GM03348 (cell line): Measurements from ENCODE around the gene FIP1L1.
"Not testable (repeated sequence)": the region's sequence is repeated elsewhere in the genome, so short reads cannot be mapped to it uniquely, and the experiment has no call there.

Experiments
- DNase-seq: peaks from one replicate; pipeline ENCODE4 v3.0.0; 2012; ENCODE audit warnings: low spot score

Gene FIP1L1, protein sequence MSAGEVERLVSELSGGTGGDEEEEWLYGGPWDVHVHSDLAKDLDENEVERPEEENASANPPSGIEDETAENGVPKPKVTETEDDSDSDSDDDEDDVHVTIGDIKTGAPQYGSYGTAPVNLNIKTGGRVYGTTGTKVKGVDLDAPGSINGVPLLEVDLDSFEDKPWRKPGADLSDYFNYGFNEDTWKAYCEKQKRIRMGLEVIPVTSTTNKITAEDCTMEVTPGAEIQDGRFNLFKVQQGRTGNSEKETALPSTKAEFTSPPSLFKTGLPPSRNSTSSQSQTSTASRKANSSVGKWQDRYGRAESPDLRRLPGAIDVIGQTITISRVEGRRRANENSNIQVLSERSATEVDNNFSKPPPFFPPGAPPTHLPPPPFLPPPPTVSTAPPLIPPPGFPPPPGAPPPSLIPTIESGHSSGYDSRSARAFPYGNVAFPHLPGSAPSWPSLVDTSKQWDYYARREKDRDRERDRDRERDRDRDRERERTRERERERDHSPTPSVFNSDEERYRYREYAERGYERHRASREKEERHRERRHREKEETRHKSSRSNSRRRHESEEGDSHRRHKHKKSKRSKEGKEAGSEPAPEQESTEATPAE

GRCh38 chr4:53377319-53378170 lies at the start of gene FIP1L1:
TSS of gene FIP1L1 (plus strand) at chr4:53377641. CDS start at chr4:53377839, 198 bp downstream.
- DNase-seq = peak; percentile 98

GRCh38 chr4:53334916-53335315 lies 42.5 kb upstream of the FIP1L1 start:
- not testable (repeated sequence) for DNase-seq

DNA sequence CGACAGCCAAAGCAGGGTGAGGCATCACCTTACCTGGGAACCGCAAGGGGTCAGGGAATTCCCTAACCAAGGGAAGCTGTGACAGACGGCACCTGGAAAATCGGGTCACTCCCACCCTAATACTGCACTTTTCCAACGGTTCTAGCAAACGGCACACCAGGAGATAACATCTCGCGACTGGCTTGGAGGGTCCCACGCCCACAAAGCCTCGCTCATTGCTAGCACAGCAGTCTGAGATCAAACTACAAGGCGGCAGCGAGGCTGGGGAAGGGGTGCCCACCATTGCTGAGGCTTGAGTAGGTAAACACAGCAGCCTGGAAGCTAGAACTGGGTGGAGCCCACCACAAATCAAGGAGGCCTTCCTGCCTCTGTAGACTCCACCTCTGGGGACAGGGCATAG lies 37.3 kb upstream of the FIP1L1 start:
- DNase-seq = not testable (repeated sequence)

DNA sequence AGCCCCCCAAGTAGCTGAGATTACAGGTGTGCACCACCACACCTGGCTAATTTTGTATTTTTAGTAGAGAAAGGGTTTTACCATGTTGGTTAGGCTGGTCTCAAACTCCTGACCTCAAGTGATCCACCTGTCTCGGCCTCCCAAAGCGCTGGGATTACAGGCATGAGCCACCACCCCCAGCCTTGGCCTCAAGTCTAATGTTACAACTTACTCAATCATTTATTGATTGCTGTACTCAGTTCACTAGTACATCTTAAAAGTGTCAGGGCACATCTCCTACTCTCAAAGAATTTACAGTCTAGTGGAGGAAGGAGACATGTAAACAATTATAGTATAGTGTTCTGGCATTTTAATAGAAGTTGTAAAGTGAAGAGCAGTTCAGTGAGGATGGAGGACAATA lies 31.0 kb upstream of the FIP1L1 start:
- DNase-seq = not testable (repeated sequence)

GRCh38 chr4:53346920-53347852 lies 30.3 kb upstream of the FIP1L1 start:
- DNase-seq = peak; percentile 67

GRCh38 chr4:53348046-53348445 lies 29.4 kb upstream of the FIP1L1 start:
- no peak for DNase-seq

GRCh38 chr4:53349091-53349491 lies 28.4 kb upstream of the FIP1L1 start:
- DNase-seq = no peak

DNA sequence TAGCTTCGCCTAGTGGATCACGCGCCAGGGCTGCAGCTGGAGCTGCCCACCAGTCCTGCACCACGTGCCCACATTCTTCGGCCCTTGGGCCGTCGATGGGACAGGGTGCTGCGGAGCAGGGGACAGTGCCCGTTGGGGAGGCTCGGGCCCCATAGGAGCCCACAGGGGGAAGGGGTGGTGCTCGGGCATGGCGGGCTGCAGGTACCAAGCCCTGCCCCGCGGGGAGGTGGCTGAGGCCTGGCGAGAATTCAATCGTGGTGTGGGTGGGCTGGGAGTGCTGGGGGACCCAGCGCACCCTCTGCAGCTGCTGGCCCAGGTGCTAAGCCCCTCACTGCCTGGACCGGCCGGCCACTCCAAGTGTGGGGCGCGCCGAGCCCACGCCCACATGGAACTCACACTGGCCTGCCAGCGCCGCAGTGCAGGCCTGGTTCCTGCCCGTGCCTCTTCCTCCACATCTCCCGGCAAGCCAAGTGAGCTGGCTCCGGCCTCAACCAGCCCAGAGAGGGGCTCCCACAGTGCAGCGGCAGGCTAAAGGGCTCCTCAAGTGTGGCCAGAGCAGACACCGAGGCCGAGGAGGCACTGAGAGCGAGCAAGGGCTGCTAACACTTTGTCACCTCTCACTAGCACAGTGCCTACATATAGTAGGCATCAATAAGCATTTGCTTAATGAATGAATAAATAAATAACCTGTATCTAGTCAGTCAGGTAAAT lies 23.3 kb upstream of the FIP1L1 start:
- no peak for DNase-seq

- no peak for DNase-seq
Measured at GRCh38 chr4:53355930-53356521, 21.4 kb upstream of the FIP1L1 start.

DNA sequence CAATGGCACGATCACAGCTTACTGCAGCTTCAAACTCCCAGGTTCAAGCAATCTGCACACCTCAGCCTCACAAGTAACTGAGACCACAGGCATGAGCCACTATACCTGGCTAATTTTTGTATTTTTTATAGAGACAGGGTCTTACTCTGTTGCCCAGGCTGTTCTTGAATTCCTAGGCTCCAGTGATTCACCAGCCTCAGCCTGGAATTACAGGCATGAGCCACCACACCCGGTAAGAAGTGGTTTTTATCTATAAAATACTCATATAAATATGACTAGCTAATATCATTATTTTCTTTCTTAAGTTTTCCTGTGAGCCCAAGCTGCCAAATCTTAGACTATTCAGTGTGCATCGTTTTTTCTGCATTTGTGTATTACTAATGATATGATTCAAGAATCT lies 16.0 kb upstream of the FIP1L1 start:
- no peak for DNase-seq

GRCh38 chr4:53362093-53362492 lies 15.3 kb upstream of the FIP1L1 start:
- DNase-seq = no peak

DNA sequence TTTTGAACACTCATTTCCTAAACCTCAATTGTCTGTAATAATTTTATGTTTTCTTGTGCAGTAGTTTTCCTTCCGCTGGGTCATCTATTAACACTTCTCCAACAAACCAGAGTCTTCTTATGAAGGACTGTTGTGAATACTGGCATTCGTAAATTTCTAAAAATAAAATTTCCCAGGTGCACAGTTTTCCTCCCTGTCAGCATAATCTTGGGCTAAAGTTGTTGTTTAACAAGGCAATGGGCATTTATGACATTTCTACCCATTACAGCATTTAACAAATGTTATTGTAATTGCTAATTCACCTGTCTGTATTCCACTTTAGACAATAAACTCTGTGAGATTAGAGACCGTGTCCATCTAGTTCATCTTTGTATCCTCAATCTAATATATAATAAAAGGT lies 12.8 kb upstream of the FIP1L1 start:
- no peak for DNase-seq

DNA sequence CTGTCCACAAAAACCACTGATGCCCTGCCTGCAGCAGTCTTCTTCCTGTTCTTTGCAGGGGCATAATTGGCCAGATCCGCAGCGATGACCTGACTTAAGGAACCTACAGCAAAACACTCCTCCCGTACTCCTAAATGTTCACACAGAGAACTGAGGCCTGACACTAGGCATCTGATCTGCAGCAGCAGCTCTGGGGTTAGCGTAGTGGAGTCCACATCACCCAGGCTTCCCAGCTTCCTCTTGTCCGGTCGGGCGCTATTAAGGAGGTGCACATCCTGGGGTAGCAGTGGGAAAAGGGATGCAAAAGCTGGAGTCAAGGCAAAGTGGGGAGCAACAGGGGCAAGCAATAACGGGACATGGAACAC lies 12.3 kb upstream of the FIP1L1 start:
- DNase-seq = peak; percentile 31

GRCh38 chr4:53365486-53366300 lies 11.7 kb upstream of the FIP1L1 start, which contains the start of gene SCFD2:
TSS of gene SCFD2 (minus strand) at chr4:53366061.
- peak; percentile 98 for DNase-seq

- no peak for DNase-seq
Measured at GRCh38 chr4:53366301-53366716, 11.1 kb upstream of the FIP1L1 start.

DNA sequence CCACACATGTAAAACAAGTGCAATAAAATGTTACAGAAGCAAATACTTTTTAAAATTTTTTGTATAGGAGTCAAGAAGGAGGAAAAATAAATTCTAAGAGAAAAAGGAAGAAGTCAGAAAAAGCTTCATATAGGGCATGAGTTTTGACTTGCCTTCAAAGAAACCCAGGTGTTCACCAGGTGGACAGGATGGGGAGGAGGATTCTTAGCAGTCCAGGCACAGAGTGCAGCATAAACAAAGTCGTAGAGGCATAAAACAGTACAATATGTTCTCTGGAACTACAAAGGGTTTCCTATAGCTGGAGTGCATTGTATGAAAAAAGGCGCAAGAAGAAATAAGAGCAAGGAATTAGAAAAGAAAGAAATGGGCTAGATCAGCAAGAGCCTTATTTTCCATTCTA lies 9.7 kb upstream of the FIP1L1 start:
- no peak for DNase-seq

- DNase-seq = no peak
Measured at GRCh38 chr4:53371049-53371448, 6.4 kb upstream of the FIP1L1 start.

GRCh38 chr4:53371843-53372521 lies 5.5 kb upstream of the FIP1L1 start:
- DNase-seq = no peak

DNA sequence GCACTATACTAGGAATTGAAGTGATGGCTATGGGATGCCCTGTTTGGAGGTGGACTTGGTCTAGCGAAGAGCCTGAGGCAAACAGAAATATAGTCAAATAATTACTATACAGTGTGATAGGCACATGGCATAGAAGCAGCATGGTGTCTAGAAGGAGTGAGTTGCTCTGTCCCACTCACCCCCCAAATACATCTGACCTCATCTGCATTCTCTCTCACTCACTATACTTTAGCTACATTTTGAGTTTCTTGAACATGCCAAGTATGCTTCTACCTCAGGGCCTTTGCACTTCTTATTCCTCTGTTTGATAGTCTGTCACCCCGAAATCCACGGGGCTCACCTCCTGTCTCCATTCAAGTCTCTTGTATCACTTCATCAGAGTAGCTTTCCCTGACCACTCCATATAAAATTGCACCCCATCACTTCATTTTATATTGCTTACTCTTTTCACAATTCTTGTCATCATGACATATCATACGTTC lies 2.6 kb upstream of the FIP1L1 start:
- no peak for DNase-seq
